Small intestine (tissue), 16 donors: ENCODE results near the gene ELK4. TPM values are rescaled to one million over a fixed set of nuclear protein-coding genes. Genes with fewer than 3 reads are reported as not detected.

Experiments
- DNase-seq, 2 donors: peaks; one replicate each; pipeline versions ENCODE4 v3.0.0 to v3.0.0-alpha.2; 2013
- FAIRE-seq: peaks from 2 replicates; lab custom pipeline; 2012; peaks lifted over from hg19 to GRCh38; lab: Jason Lieb, UNC
- H3K27ac ChIP-seq, 3 donors: one replicate each; pipeline ENCODE4 v1.5.1; 2013; ENCODE audit warnings: low read length in 2 of 3, mild to moderate bottlenecking in 2 of 3, control low read depth in 1 of 3, inconsistent platforms in 1 of 3, low read depth in 1 of 3, moderate library complexity in 1 of 3
- H3K27me3 ChIP-seq, 3 donors: one replicate each; pipeline ENCODE4 v1.6.1; 2013; ENCODE audit warnings: low read length in 3 of 3, inconsistent platforms in 1 of 3; ENCODE audit not compliant: control insufficient read depth in 3 of 3, insufficient read depth in 3 of 3
- H3K36me3 ChIP-seq, 3 donors: one replicate each; pipeline ENCODE4 v1.6.1; 2013; ENCODE audit warnings: low read length in 3 of 3, inconsistent platforms in 1 of 3, low read depth in 1 of 3, mild to moderate bottlenecking in 1 of 3, moderate library complexity in 1 of 3; ENCODE audit not compliant: control insufficient read depth in 3 of 3, insufficient read depth in 2 of 3
- H3K4me1 ChIP-seq, 3 donors: one replicate each; pipeline ENCODE4 v1.6.1; 2013; ENCODE audit warnings: low read length in 2 of 3, inconsistent platforms in 1 of 3, low read depth in 1 of 3, mild to moderate bottlenecking in 1 of 3, moderate library complexity in 1 of 3; ENCODE audit not compliant: control insufficient read depth in 3 of 3, insufficient read depth in 2 of 3
- H3K4me3 ChIP-seq, 3 donors: one replicate each; pipeline ENCODE4 v1.5.1; 2013; ENCODE audit warnings: low read length in 3 of 3, control low read depth in 1 of 3, inconsistent platforms in 1 of 3, low read depth in 1 of 3, mild to moderate bottlenecking in 1 of 3, moderate library complexity in 1 of 3
- H3K9me3 ChIP-seq, 2 donors: one replicate each; pipeline ENCODE4 v1.6.1; 2013; ENCODE audit warnings: low read depth in 1 of 2, low read length in 1 of 2; ENCODE audit not compliant: control insufficient read depth in 2 of 2, insufficient read depth in 1 of 2
- WGBS, 3 donors: extraction: QIAGEN DNeasy Blood & Tissue Kit; methylation state at CpG; one replicate each; pipeline ENCODE4 v1.1.7; 2013; 5-methylcytosine and 5-hydroxymethylcytosine counted together
- long read RNA-seq, 10 donors: transcript quantifications; one replicate each; lab custom pipeline, GENCODE V29; 2026
- polyA plus RNA-seq, 4 donors: library from polyadenylated mRNA; stranded (reverse) in 3 of 4; unstranded in 1 of 4; fragments of 200-250 nt in 3 of 4; fragments of 120-200 nt in 1 of 4; gene quantifications; one replicate each; pipeline versions ENCODE4 v1.2.1 to v1.2.3, GENCODE V29; 2013
- donor health status: healthy with polysubstance abuse.
- donor health status: control.
- donor health status: control.
- donor health status: Bipolar disorder and iron deficiency.
- donor health status: healthy.

Gene ELK4, protein sequence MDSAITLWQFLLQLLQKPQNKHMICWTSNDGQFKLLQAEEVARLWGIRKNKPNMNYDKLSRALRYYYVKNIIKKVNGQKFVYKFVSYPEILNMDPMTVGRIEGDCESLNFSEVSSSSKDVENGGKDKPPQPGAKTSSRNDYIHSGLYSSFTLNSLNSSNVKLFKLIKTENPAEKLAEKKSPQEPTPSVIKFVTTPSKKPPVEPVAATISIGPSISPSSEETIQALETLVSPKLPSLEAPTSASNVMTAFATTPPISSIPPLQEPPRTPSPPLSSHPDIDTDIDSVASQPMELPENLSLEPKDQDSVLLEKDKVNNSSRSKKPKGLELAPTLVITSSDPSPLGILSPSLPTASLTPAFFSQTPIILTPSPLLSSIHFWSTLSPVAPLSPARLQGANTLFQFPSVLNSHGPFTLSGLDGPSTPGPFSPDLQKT
- polyA plus RNA-seq = 10 to 100 TPM in 1 of 4 donors, 1 to 10 TPM in 3; 2.7 to 14.7 (median 4.5) TPM
- long read RNA-seq, donor 1 = 0 reads
- long read RNA-seq, donor 2, full-length matches to known transcripts = 5 of 12 reads
- long read RNA-seq, donor 2, partial matches to known transcripts = 7 of 12 reads
- long read RNA-seq, donor 2, other reads (novel, unspliced or antisense) = 0 of 12 reads
- long read RNA-seq, donor 3, partial matches to known transcripts = 6 of 9 reads
- long read RNA-seq, donor 3, other reads (novel, unspliced or antisense) = 0 of 9 reads
- long read RNA-seq, donor 4 = 0 reads
- long read RNA-seq, donor 5, partial matches to known transcripts = 0 of 2 reads
- long read RNA-seq, donor 5, other reads (novel, unspliced or antisense) = 0 of 2 reads
- long read RNA-seq, donor 6, transcript ELK4-201 (3 exons, 2,118 nt) = major isoform, 6 of 14 reads
- long read RNA-seq, donor 6, partial matches to known transcripts = 8 of 14 reads
- long read RNA-seq, donor 6, other reads (novel, unspliced or antisense) = 0 of 14 reads
- long read RNA-seq, donor 7 = 0 reads
- long read RNA-seq, donor 8 = 0 reads
- long read RNA-seq, donor 9, partial matches to known transcripts = 0 of 3 reads
- long read RNA-seq, donor 9, other reads (novel, unspliced or antisense) = 0 of 3 reads
- long read RNA-seq, donor 10, transcript ELK4-201 (3 exons, 2,118 nt) = major isoform, 7 of 18 reads
- long read RNA-seq, donor 10, partial matches to known transcripts = 11 of 18 reads
- long read RNA-seq, donor 10, other reads (novel, unspliced or antisense) = 0 of 18 reads

DNA sequence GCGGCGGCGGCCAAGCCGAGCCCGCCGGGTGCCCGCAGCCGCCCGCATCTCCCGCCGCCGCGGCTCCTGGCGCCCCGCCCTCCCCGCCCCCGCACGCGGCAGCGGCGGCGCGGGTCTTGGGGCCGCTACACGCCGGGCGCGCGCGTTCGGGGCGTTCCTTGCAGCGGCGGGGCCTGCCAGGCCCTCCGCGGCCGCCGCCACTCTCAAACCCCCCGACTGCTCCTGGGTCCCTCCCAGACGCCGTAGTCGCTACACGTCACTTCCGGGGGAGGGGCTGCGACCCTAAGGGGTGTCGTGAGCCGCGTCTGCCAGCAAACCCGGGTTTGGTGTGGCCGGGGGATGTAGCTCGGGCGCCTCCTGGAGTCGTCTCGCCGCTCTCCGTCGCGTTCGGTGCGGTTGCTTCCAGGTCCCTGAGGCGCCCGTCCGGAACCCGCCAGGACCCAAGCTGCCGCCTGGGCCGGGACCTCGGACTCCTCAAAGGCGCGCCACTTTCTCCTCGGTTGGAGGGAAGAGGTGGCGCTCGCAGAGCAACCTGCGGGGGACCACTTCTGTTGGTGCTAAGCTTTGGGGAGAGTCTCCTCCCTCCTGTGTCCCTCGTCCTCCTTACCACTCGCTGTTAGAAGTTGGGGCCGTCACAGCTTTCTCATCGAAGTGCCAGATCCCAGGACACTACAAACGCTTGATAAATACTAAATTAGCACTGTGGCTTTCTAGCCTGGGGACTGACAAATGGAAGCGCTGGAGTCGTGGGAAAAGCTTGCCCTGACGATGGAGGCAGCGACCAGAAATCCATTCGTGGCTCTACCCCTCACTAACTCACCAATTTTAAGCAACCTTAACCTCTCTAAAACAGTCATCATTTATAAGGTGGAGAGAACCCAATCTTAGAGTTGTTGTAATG lies at the start of gene ELK4:
ELK4 (minus strand) TSS at position 244 of the 901 bp plus-strand sequence. CDS start 8,129 bp downstream, outside the sequence.
- Histone ChIP-seq H3K27ac (peak within 1 kb of the TSS; percentile 93 to 100 (median 99)), H3K27me3 (no peaks in the 10 kb centered on the region), H3K36me3 (peaks cover 0 to 3% (median 0%) of the 10 kb centered on the region in 3 donors), H3K4me1 (peaks cover 0 to 9% (median 2%) of the 10 kb centered on the region in 3 donors), H3K4me3 (peak within 1 kb of the TSS; percentile 76 to 99 (median 93)), H3K9me3 (no peaks in the 10 kb centered on the region)
- DNase-seq (peak; percentile 98 to 100), FAIRE-seq (no peak)
- WGBS, 3 donors = 0 to 1% (median 1%) methylated on average over 58 to 83 of the region's 83 CpGs

- Histone ChIP-seq H3K27me3 (no peaks in the 10 kb centered on the region), H3K36me3 (peaks cover 0 to 2% (median 0%) of the 10 kb centered on the region in 3 donors), H3K4me1 (peaks cover 0 to 30% (median 0%) of the 10 kb centered on the region in 3 donors), H3K9me3 (no peaks in the 10 kb centered on the region), H3K27ac (no peak overlapping the region), H3K4me3 (no peak overlapping the region)
- no peak for FAIRE-seq
- no peak for DNase-seq
- WGBS, 3 donors = 76 to 81% (median 77%) methylated on average over 3 of the region's 3 CpGs
Observed at GRCh38 chr1:205681364-205681763, 49.6 kb upstream of the ELK4 start.

- Histone ChIP-seq H3K36me3 (peaks cover 0 to 2% (median 0%) of the 10 kb centered on the region in 3 donors), H3K27ac (peak within 1 kb of the TSS; percentile 71 to 84 (median 78)), H3K9me3 (no peaks in the 10 kb centered on the region), H3K4me3 (peak within 1 kb of the TSS; percentile 57 to 81 (median 60)), H3K27me3 (no peaks in the 10 kb centered on the region), H3K4me1 (peaks cover 0 to 41% (median 0%) of the 10 kb centered on the region in 3 donors)
- DNase-seq (peak; percentile 44 to 69), FAIRE-seq (no peak)
- WGBS, 3 donors = 0 to 1% (median 1%) methylated on average over 33 to 86 of the region's 86 CpGs
Observed at GRCh38 chr1:205680073-205680851, 48.5 kb upstream of the ELK4 start, which contains the start of gene SLC45A3. Gene SLC45A3 (minus strand): TSS chr1:205680509. CDS start chr1:205664656, 15,853 bp downstream.

DNA sequence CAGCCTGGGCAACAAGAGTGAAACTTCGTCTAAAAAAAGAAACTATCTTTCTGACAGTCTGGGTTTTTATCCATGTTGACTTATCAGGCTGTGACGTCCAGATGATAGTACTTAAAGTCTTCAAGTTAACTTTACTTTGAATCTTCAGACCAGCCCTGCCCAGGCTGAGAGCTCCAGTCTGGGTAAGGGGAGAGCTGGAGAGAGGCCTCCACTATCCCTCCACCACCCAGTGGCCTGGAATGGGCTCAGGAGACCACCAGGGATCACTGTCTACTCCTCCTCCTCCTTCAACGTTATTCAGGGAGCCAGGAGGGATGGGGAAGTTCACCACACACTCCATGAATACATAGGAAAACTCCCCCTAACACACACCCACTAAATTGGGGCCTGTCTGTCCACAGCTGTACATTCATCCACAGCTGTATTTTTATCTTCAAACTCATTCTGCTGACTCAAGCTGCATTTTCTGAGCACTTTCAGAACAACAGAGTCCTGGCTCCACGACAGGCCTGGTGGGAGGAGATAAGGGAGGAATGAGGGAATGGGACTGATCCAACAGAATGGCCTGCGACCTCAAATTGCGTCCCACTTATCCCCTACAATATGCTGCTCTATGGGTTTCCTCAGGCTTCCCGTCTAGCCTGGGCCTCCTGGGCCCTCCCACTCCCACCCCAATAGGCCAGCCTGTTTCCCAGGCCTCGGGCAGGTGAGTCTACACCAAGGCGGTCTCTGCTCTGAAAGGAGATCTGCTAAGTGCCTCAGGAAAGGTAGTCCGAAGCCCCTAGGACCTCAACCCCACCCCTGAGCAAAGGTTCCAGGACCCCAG lies 46.7 kb upstream of the ELK4 start:
- Histone ChIP-seq H3K27ac (peak overlapping the region; percentile 71 to 84 (median 78)), H3K4me1 (peaks cover 0 to 55% (median 0%) of the 10 kb centered on the region in 3 donors), H3K4me3 (peak overlapping the region in 2 of 3 donors; percentile 57 to 81), H3K27me3 (no peaks in the 10 kb centered on the region), H3K36me3 (peaks cover 0 to 5% (median 0%) of the 10 kb centered on the region in 3 donors), H3K9me3 (no peaks in the 10 kb centered on the region)
- WGBS, 3 donors = 22 to 44% (median 24%) methylated on average over 10 of the region's 10 CpGs
- FAIRE-seq (no peak), DNase-seq (peak; percentile 27 to 69)

DNA sequence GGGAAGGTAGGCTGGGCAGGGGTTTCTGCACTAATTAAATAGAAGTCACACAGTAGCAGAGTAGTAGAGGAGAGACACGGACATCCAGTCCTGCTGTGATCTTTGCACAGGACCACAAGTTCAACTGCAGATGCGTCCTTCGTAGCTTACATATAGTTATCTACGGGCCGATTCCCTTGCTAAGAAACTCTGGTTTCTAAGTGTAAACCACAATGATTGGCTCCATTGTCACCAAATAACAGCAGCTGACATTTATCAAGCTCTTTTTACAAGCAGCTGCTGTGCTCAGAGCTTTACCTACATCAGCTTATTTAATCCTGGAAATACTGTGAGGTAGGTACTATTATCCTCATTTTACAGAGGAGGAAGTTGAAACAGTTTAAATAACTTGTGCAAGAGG lies 45.4 kb upstream of the ELK4 start:
- H3K27ac ChIP-seq = peak overlapping the region; percentile 6 to 84 (median 73)
- H3K4me1 ChIP-seq = peaks cover 0 to 68% (median 2%) of the 10 kb centered on the region in 3 donors
- FAIRE-seq = no peak
- H3K36me3 ChIP-seq = peaks cover 0 to 5% (median 0%) of the 10 kb centered on the region in 3 donors
- no peaks in the 10 kb centered on the region for H3K27me3 ChIP-seq
- DNase-seq = peak in 1 of 2 donors; percentile 60
- H3K9me3 ChIP-seq = no peaks in the 10 kb centered on the region
- WGBS, 3 donors = 10 to 45% (median 31%) methylated on average over 5 of the region's 5 CpGs
- H3K4me3 ChIP-seq = no peak overlapping the region

GRCh38 chr1:205676597-205676996 lies 44.8 kb upstream of the ELK4 start:
- peak overlapping the region; percentile 34 to 84 (median 73) for H3K27ac ChIP-seq

More at GRCh38 chr1:205676597-205676996, 44.8 kb upstream of the ELK4 start:
- Histone ChIP-seq H3K36me3 (peaks cover 0 to 5% (median 0%) of the 10 kb centered on the region in 3 donors), H3K4me3 (no peak overlapping the region), H3K27me3 (no peaks in the 10 kb centered on the region), H3K4me1 (peaks cover 0 to 74% (median 2%) of the 10 kb centered on the region in 3 donors), H3K9me3 (no peaks in the 10 kb centered on the region)
- no peak for FAIRE-seq
- DNase-seq = peak; percentile 27 to 66
- WGBS, 3 donors = 21 to 52% (median 40%) methylated on average over 3 of the region's 3 CpGs
